Right lung (tissue), 10 donors: ENCODE measurements around the gene TMEM225. TPM values are rescaled to one million over a fixed set of nuclear protein-coding genes. Genes with fewer than 3 reads are reported as not detected.
"Not testable (repeated sequence)": the region's sequence is repeated elsewhere in the genome, so short reads cannot be mapped to it uniquely, and the experiment has no call there.

Experiments
- DNase-seq, 2 donors: peaks; one replicate each; pipeline ENCODE4 v3.0.0-alpha.2; 2013
- long read RNA-seq, 8 donors: transcript quantifications; one replicate each; lab custom pipeline, GENCODE V29; 2026
- polyA plus RNA-seq, 5 donors: library from polyadenylated mRNA; unstranded; fragments of 120-200 nt; gene quantifications; one replicate each; pipeline versions ENCODE4 v1.2.1 to v1.2.3, GENCODE V29; 2013; ENCODE audit warnings: inconsistent platforms in 1 of 5, low replicate concordance in 1 of 5; ENCODE audit not compliant: insufficient read length in 5 of 5, insufficient read depth in 1 of 5

TMEM225 gene, protein sequence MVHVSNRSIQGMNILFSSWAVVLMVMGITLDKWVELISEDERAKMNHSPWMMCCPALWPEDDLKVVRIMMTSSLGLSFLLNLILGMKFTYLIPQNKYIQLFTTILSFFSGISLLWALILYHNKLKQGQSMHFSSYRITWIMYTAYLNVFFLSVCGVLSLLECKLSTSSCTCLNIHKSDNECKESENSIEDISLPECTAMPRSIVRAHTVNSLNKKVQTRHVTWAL
- polyA plus RNA-seq: not detected
- long read RNA-seq, donor 1: 0 reads
- long read RNA-seq, donor 2: 0 reads
- long read RNA-seq, donor 3: 0 reads
- long read RNA-seq, donor 4: 0 reads
- long read RNA-seq, donor 5: 0 reads
- long read RNA-seq, donor 6: 0 reads
- long read RNA-seq, donor 7: 0 reads
- long read RNA-seq, donor 8: 0 reads

DNA sequence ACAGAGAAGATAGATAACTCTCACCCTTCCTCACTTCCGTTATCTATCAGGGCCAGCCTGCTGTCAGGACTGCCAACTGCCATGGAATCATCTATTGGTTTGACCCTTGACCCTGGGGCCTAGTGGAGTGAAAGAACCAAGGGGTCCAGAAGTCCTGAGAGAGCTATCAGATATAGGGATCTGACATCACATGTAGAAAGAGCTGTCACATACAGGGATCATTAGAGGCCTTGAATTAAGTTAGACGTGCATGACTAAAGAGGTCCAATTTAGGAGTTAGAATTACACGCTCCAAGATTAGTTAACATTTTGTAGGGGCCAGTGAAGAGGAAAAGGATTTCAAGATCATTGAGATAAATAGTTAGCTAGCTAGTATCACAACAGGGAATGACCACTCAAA lies at the start of gene TMEM225:
Gene TMEM225 (minus strand): TSS at position 101 of the 400 bp plus-strand sequence. CDS start 245 bp downstream, outside the sequence.
- no peak for DNase-seq

DNA sequence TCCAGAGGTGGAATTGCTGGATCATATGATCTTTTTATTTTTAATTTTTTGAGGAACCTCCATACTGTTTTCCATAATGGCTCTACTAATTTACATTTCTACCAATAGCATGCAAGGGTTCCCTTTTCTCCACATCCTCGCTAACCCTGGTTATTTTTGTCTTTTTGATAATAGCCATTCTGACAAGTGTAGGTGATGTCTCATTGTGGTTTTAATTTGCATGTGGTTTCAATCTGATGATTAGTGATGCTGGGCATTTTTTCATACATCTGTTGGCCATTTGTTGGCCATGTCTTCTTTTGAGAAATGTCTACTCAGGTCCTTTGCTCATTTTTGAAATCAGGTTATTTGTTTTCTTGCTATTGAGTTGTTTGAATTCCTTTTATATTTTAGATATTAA lies 38.6 kb upstream of the TMEM225 start:
- no peak for DNase-seq

DNA sequence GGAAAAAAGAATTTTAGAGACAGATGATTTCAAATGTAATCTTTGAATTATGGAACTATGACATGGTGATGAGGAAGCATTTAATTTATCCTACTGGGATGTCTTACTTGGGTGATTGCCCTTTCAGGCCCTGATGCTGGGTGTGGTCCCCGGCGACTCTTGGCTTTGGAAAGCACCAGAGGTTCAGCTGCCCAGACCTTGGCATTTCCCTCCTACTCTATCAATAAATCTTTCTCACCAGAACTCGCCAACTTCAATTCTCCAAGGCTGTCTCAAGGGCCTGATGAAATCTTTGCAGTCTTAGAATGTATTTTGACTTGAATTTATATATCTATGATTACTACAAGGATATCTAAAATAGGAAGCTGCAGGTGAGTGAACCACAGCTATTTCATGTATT lies 35.5 kb upstream of the TMEM225 start:
- no peak for DNase-seq

DNA sequence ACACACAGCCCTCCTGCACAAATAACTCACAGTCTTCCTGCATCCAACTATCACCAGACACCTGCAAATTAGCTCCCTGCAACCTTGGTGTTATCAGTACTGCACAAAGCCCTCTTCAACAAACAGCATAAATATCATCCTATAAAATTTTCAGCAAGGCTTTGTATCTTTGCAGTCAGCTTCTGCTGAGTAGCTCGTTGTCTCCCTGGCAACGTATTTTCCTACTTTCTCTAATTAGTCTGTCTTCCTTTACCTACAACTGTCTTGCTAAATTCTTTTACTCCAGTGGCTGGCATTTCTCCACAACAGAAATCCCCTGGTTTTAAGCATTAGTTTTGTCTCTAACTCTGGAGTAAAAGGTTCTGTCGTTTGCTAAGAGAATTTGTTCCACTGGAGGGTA lies 20.4 kb upstream of the TMEM225 start:
- no peak for DNase-seq

DNA sequence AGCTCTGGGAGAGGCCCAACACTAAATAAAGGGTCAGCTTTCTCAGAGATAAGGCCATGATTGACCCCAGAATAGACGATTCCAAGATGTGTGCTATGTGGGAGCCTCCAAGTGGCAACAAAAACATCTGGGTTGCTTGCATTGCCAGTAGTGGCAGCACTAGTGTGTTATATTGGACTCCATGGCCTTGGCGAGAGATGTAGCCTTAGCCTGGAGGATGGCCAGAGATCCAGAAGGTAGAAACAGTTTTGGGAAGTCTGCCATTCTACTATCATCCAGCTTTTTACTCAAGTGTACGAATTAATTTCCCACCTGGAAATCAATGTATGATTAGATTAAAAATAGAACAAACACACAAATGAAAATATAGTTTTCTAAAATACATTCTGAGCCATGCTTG lies 19.5 kb upstream of the TMEM225 start:
- DNase-seq: no peak

DNA sequence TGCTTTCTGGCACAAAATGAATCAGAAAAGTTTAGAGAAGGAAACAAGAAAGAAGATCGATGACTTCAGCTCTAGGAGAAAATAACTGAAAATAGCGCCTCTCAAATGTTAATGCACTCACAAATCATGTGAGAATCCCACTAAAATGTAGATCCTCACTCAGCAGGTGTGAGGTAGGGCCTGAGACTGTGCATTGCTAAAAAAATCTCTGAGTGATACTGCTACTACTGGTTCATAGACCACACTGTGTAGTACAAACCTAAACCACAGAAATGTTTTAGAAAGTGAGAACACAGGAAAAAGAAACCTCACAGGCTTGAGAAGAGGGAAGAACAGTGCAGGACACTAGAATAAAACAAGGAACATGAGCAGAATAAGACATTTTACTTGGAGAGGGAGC lies 18.5 kb upstream of the TMEM225 start:
- no peak for DNase-seq

DNA sequence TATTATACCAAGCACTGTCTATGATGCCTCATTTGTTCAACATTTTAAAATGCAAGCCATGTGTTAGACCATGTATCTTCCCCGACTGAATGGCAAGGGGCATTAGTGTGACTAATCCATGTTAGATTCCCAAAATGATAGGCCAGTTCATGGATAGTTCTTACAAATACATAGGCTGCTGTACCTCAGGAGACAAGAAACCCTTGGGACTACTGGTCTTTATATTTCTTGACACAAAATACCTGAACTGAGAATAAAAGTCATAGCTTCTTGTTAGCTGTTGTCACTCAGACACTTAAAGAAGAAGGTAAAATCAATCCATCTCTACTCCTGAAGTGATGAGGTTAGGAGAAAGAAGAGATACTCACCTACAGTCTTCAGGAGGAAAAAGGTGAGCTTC lies 16.4 kb upstream of the TMEM225 start, which contains the start of gene OR8D4:
Gene OR8D4 (plus strand): TSS at position 301 of the 400 bp plus-strand sequence. CDS start 4,265 bp downstream, outside the sequence.
- DNase-seq: no peak

DNA sequence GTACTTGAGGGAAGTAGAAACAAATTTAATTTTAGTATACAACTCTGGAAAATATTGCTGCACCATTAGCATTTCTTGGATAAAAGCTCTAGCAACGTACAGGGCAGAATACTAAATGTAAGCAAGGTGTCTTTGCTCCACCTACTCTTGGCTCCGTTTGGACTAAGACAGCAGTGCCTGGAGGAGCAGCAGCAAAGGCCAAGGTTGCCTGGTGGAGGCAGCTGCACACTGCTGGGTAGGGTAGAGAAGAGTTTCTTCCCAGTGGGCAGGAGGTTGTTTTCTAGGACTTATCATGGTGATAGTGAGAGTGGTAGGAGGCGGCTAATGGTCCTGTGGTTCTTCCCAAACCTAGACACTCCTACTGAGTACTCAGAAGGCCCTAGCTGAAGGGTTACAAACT lies 14.3 kb upstream of the TMEM225 start:
- no peak for DNase-seq

DNA sequence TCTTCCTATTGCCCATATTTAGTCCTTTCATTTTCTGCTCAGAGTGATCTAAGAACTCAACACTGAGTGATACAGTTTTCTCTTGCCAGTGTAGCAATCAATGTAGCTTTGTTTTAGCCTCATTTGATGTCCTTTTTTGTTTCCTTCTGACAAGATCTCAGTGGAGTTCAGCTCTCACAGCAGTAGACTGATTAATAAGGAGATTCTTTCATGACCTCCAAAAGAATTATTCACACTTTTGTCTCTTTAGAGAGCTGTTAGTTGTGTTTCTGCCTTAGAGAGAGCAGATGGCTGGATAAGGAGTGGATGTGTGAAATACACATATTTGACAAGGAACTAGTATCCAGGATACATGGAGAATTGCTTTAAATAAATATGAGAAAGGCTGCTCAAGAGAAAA lies 6.6 kb upstream of the TMEM225 start:
- DNase-seq: no peak

DNA sequence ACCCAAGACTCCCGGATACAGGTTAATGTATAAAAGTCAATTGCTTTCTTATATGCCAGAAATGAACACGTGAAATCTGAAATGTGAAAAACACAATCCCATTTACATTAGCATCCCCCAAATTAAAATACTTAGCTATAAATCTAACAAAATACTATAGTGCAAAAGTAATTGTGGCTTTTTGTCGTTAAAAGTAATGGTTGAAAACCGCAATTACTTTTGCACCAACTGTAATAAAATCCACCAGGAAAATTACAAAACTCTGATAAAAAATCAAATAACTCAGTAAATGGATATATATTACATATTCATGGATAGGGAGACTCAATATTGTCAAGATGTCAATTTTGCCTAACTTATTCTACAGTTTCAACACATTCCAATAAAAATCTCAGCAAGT lies 4.6 kb downstream of the TMEM225 start:
- DNase-seq: no peak

DNA sequence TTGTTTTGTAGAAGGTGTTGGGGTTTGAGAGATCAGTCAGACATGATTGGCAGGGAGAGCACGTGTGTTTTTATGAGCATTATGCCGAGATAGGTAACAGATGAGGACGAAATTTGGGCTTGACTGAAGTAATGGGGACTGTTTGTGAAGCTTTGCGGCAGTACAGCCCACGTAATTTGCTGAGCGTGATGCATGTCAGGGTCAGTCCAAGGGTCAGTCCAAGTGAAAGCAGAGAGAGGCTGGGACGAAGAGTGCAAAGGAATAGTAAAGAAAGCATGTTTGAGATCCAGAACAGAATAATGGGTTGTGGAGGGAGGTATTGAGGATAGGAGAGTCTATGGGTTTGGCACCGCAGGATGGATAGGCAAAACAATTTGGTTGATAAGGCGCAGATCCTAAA lies 17.7 kb downstream of the TMEM225 start:
- DNase-seq: not testable (repeated sequence)

DNA sequence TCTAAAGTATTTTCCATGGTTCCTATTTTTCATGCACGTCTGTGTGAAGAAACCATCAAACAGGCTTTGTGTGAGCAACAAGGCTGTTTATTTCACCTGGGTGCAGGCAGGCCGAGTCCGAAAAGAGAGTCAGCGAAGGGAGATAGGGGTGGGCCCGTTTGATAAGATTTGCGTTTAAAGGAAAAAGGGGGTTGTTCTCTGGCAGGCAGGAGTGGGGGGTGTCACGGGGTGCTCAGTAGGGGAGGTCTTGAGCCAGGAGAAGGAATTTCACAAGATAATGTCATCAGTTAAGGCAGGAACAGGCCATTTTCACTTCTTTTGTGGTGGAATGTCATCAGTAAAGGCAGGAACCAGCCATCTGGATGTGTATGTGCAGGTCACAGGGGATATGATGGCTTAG lies 20.2 kb downstream of the TMEM225 start:
- DNase-seq: not testable (repeated sequence)

DNA sequence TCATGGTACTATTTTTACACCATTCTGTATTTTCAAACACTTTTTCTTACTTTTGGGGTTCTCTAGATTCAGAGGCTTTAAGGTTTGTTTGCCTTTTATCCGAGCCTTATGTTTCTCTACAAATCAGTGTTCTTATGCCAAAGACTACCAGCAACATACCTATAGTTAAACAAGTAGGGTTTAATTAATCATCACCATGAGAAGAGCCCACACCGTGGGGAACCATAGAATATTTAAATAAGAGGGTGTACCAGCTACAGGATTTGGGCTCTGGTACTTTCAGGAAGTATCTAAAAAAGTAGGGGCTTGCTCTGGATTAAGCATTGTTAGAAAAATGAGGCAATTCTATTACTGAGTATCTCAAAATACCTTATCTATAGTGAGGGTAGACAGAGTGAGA lies 25.7 kb downstream of the TMEM225 start:
- DNase-seq: no peak

DNA sequence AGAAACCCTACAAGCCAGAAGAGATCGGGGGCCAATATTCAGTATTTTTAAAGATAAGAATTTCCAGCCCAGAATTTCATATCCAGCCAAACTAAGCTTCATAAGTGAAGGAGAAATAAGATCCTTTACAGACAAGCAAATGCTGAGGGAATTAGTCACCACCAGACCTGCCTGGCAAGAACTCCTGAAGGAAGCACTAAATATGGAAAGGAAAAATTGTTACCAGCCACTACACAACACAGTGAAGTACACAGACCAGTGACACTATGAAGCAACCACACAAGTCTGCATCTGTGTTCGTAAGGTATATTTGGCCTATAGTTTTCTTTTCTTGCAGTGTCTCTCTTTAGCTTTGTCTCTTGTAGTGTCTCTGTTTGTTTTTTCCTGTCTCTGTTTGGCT lies 29.0 kb downstream of the TMEM225 start:
- no peak for DNase-seq

DNA sequence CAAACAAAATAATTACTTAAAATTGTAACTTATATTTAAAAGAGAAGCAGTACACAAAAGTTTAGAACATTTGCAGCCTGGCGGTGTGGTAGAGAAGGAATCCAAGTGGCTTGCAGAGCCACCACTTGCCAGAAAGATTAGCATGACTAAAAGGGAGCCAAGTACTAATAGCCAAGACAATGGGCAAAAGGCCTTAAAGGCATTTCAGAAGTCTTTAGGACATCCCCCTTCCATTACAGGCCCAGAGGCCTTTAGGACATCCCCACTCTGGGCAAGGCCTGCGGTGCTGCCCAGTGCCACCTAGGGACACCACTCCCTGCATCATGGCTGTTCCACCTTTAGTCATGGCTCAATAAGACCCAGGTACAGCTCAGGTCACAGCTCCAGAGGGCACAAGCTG lies 32.4 kb downstream of the TMEM225 start:
- DNase-seq: no peak

DNA sequence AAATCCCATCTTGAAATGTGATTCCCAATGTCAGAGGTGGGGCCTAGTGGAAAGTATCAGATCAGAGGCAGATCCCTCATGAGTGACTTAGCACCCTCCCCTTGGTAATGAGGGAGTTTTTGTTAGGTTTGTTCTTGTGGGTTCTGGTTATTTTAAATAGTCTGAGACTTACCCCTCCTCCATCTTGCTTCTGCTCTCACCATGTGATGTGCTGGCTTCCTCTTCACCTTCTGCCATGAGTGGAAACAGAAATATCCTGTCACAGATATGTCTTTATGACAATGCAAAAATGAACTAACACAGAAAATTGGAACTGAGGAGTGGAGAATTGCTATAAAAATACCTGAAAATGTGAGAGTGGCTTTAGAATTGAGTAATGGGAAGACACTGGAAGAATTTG lies 33.1 kb downstream of the TMEM225 start:
- DNase-seq: no peak

DNA sequence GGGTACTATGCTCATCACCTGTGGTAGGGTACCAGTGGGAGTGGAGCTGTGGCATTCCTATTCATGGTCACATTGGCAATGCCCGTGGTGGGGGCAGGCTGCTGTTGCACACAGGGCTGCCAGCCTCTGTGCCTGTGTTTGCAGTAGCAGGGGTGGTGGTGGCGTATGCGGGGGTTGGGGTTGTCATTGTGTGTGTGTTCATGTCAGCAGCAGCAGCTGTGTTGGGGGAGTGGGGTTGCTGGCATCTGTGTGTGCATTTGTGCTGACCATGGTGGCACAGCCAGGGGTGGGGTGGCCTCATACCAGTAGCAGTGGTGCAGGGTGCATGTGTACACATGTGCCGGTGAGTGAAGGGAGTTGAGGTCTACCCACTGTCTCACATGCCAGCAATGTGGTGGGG lies 34.4 kb downstream of the TMEM225 start:
- DNase-seq: no peak

DNA sequence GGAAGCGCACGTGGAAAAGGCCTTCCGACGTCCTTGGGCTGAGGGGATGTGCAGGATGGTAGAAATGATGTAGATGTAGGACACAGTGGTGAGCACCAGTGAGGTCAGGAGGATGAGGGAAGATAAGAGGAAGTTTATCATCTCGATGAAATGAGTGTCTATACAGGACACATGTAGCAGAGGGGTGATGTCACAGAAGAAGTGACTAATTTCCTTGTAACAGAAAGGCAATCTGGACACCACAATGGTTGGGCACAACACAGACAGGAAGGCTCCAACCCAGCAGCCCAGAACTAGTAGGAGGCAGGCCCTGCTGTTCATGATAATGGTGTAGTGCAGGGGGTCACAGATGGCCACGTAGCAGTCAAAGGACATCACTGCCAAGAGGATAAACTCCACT lies 44.3 kb downstream of the TMEM225 start:
- no peak for DNase-seq

DNA sequence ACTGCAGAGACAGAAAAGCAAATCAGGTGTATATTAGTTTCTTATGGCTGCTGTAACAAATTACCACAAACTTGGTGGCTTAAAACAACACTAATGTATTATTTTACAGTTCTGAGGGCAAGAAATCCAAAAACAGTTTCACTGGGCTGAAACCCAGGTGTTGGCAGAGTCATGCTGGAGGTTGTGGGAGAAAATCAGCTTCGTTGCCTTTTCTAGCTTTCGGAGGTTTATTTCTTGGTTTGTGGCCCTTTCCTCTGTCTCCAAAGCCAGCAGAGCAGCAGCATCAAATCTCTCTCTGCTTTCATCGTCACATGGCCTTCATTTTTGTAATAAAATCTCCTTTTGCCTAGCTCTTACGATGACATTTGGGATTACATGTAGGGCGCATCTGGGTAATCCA lies 46.3 kb downstream of the TMEM225 start:
- no peak for DNase-seq

DNA sequence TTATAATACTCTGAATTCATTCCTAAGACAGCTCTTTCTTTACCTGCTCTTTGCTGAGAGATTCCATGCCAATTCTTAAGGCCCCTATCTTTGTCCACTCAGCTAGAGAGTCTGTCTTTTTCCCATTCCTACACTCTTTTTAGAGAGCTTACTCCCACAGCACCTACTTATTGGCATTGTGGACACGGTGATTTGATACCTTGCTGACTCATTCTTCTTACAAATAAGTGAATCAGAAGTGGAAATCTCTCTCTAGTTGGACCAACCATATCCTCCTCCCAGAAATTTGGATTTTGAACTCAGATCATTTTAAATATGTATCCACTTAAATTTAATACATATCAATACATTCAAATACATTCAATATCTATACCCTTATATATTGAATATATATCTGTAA lies 46.8 kb downstream of the TMEM225 start:
- DNase-seq: no peak

DNA sequence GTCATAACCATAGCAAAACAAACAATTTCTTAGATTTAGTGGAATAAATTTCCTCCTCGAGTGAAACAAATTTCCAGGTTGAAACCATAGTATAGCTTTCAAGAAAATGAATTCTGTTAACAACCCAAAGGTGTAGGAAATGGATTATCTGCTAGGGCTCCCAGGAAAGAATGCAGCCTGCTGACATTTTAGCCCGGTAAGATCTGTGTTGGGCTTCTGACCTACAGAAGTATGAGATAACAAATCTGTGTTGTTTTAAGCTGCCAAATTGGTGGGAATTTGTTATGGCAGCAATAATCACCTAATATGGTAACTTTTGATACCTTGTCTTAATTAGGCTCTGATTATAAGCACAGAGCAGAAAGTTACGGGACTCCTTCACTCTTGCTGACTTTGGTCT lies 47.3 kb downstream of the TMEM225 start:
- no peak for DNase-seq

DNA sequence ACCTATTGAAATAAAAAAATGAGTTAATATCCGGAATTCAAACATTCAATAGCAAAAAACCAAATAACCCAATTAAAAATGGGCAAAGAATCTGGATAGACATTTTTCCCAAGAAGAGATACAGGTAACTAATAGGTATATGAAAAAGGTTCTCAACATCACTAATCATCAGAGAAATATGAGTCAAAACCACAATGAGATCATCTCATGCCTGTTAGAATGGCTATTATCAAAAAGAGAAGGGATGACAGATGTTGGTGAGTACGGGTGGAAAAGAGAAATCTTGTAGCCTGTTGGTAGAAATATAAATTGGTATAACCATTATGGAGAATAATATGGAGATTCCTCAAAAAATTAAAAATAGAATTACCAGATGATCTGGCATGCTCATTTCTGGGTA lies 52.4 kb downstream of the TMEM225 start:
- DNase-seq: no peak
